B cell (primary cell): ENCODE data around the gene KIF9. TPM values are rescaled to one million over a fixed set of nuclear protein-coding genes. Genes with fewer than 3 reads are reported as not detected.
A peak's percentile ranks its signal among the peaks of the same experiment; 100 is the strongest.

Source experiments
- ATAC-seq: fragments of 200-7000 bp; cut with Tn5 transposase; one replicate; pipeline ENCODE4 v1.10.0; 2021; ENCODE audit warnings: low read depth, mild to moderate bottlenecking, moderate number of reproducible peaks, moderate library complexity
- CTCF ChIA-PET: fragments of 350-600 bp; sonication (Branson Sonifier 250); formaldehyde crosslinking; loops from one replicate; lab custom pipeline; 2021; ENCODE audit warnings: antibody characterized with exemption, inconsistent platforms; lab: Charles Lee
- POLR2A ChIA-PET: fragments of 350-600 bp; sonication (Branson Sonifier 250); formaldehyde crosslinking; loops from one replicate; lab custom pipeline; 2021; ENCODE audit warnings: antibody characterized with exemption; lab: Charles Lee
- DNase-seq: peaks from one replicate; pipeline ENCODE4 v3.0.0; 2013
- H2AFZ ChIP-seq: 2 replicates; pipeline ENCODE4 v1.6.1; 2012; ENCODE audit warnings: mild to moderate bottlenecking, low read depth, low read length; ENCODE audit not compliant: insufficient read depth, poor library complexity, severe bottlenecking
- H3K27ac ChIP-seq, 2 donors: 1 replicate in 1 of 2; 2 replicates in 1 of 2; pipeline ENCODE4 v1.5.1; 2012 to 2013; ENCODE audit warnings: low read length in 2 of 2, mild to moderate bottlenecking in 2 of 2, moderate library complexity in 1 of 2
- H3K27me3 ChIP-seq, 4 experiments: fragments of 200-600 bp in 1 of 4; sonication (generic) in 1 of 4; replicated peaks in 1 of 4; 1 replicate in 2 of 4; 2 replicates in 2 of 4; pipeline versions ENCODE4 v1.6.1 to v1.7.0; 2013 to 2016; ENCODE audit warnings: low read length in 3 of 4, mild to moderate bottlenecking in 2 of 4, mixed read lengths in 1 of 4, moderate library complexity in 1 of 4; ENCODE audit not compliant: insufficient read depth in 4 of 4, control insufficient read depth in 3 of 4; ENCODE audit errors: control extremely low read depth in 1 of 4
- H3K36me3 ChIP-seq, 2 experiments: replicated peaks in 1 of 2; 1 replicate in 1 of 2; 2 replicates in 1 of 2; pipeline versions ENCODE4 v1.6.1 to v1.7.1; 2013; ENCODE audit warnings: low read length in 1 of 2; ENCODE audit not compliant: insufficient read depth in 2 of 2, control insufficient read depth in 1 of 2; ENCODE audit errors: control extremely low read depth in 1 of 2, extremely low read depth in 1 of 2
- H3K4me1 ChIP-seq, 2 donors: fragments of 200-600 bp in 1 of 2; sonication (generic) in 1 of 2; 1 replicate in 1 of 2; 2 replicates in 1 of 2; pipeline versions ENCODE4 v1.5.1 to v1.6.1; 2013 to 2017; ENCODE audit warnings: low read length in 2 of 2; ENCODE audit not compliant: control insufficient read depth in 2 of 2, insufficient read depth in 2 of 2
- H3K4me2 ChIP-seq: replicated peaks from 2 replicates; pipeline ENCODE3; 2012; ENCODE audit warnings: mild to moderate bottlenecking, low read depth, low read length; ENCODE audit not compliant: poor library complexity, severe bottlenecking
- H3K4me3 ChIP-seq, 5 experiments: fragments of 200-600 bp in 1 of 5; sonication (generic) in 1 of 5; 1 replicate in 3 of 5; 2 replicates in 2 of 5; pipeline versions ENCODE4 v1.5.1 to v1.7.0; 2011 to 2016; ENCODE audit warnings: low read length in 4 of 5, mild to moderate bottlenecking in 4 of 5, low read depth in 2 of 5, control low read depth in 1 of 5, moderate library complexity in 1 of 5; ENCODE audit not compliant: insufficient read depth in 1 of 5; ENCODE audit errors: control extremely low read depth in 1 of 5, extremely low read depth in 1 of 5
- H3K79me2 ChIP-seq: fragments of 200-600 bp; sonication (generic); one replicate; pipeline ENCODE4 v1.6.0; 2016; ENCODE audit warnings: low read length; ENCODE audit not compliant: control insufficient read depth, insufficient read depth
- H3K9ac ChIP-seq: fragments of 200-600 bp; sonication (generic); 2 replicates; pipeline ENCODE4 v1.6.1; 2017; ENCODE audit warnings: mild to moderate bottlenecking, low read length, moderate library complexity
- H3K9me3 ChIP-seq, 3 donors: one replicate each; pipeline versions ENCODE4 v1.6.1 to v1.7.1; 2013; ENCODE audit warnings: low read length in 2 of 3; ENCODE audit not compliant: control insufficient read depth in 2 of 3, insufficient read depth in 1 of 3; ENCODE audit errors: control extremely low read depth in 1 of 3
- H4K20me1 ChIP-seq: 2 replicates; pipeline ENCODE4 v1.6.0; 2012; ENCODE audit warnings: mild to moderate bottlenecking, low read length; ENCODE audit not compliant: insufficient read depth, control insufficient read depth, poor library complexity, severe bottlenecking
- H3K27ac Mint-ChIP-seq: one replicate; pipeline ENCODE4 v1.8.0; 2021; ENCODE audit warnings: mixed read lengths
- H3K27me3 Mint-ChIP-seq: one replicate; pipeline ENCODE4 v1.8.0; 2021; ENCODE audit warnings: mixed read lengths
- H3K4me1 Mint-ChIP-seq: one replicate; pipeline ENCODE4 v1.8.0; 2021; ENCODE audit warnings: mixed read lengths
- H3K4me3 Mint-ChIP-seq: one replicate; pipeline ENCODE4 v1.8.0; 2021; ENCODE audit warnings: mixed read lengths
- H3K9me3 Mint-ChIP-seq: one replicate; pipeline ENCODE4 v1.8.0; 2022; ENCODE audit warnings: mixed read lengths; ENCODE audit not compliant: insufficient read depth
- CTCF ChIP-seq: fragments of 200-600 bp; IDR thresholded peaks from one replicate; pipeline ENCODE4 v1.8.0; 2022; ENCODE audit warnings: antibody characterized with exemption, mild to moderate bottlenecking
- EZH2 ChIP-seq: IDR thresholded peaks from 2 replicates; pipeline ENCODE4 v1.6.1; 2012; ENCODE audit warnings: borderline replicate concordance, low read depth, mild to moderate bottlenecking, moderate library complexity, low read length; ENCODE audit not compliant: insufficient read depth, poor library complexity, severe bottlenecking
- WGBS: methylation state at CpG from one replicate; pipeline ENCODE4 v1.1.5; 2013; ENCODE audit warnings: missing lambda C conversion rate; ENCODE audit not compliant: insufficient coverage; 5-methylcytosine and 5-hydroxymethylcytosine counted together
- intact Hi-C: fragments of 100-400 bp; cut with micrococcal nuclease; formaldehyde crosslinking; loops from one replicate; pipeline ENCODE4 v1.10.0; 2022
- polyA plus RNA-seq: library from polyadenylated mRNA; depleted of rRNA; stranded (reverse); fragments of >200 nt; gene quantifications from 2 replicates; pipeline ENCODE4 v1.2.3, GENCODE V29; 2012
- total RNA-seq, 2 donors: library from RNA; stranded (reverse); fragments of 120-200 nt in 1 of 2; gene quantifications; 1 replicate in 1 of 2; 2 replicates in 1 of 2; pipeline versions ENCODE4 v1.2.3 to v1.2.4, GENCODE V29; 2013 to 2022

KIF9 gene
- total and polyA plus RNA-seq, 2 donors (not counting 1 experiment from before 2014, with no cell fraction given): 3.0 to 3.8 TPM

GRCh38 chr3:47323431-47324277 is 41.1 kb upstream of the KIF9 start:
- Histone ChIP-seq H3K9me3 (no peaks in the 10 kb centered on the region), H4K20me1 (peaks cover 6% of the 10 kb centered on the region), H3K36me3 (peaks cover 0 to 56% of the 10 kb centered on the region in 2 experiments), H3K27ac (peak overlapping the region in 1 of 2 donors; percentile 31), H3K4me2 (no peak overlapping the region), H3K27me3 (no peaks in the 10 kb centered on the region), H3K9ac (no peak overlapping the region), H3K4me1 (no peaks in the 10 kb centered on the region), H2AFZ (no peak overlapping the region), H3K4me3 (no peak overlapping the region), H3K79me2 (peaks cover 26% of the 10 kb centered on the region)
- TF ChIP-seq CTCF: no peak
- TF ChIP-seq EZH2: no peak
- ChIA-PET CTCF (interaction anchor here (0.7 to 2.5 kb wide), 31 partner anchors 10 to 618 kb away, joined by 3 to 27 read pairs (median 5); partner anchors contain the start of genes MYL3 and SETD2), POLR2A (no interaction called here)
- WGBS: 86% methylated on average over 5 of the region's 8 CpGs
- Mint-ChIP-seq H3K27me3 (no peaks in the 10 kb centered on the region), H3K4me1 (peaks cover 5% of the 10 kb centered on the region), H3K27ac (peak overlapping the region; percentile 10), H3K4me3 (no peak overlapping the region), H3K9me3 (no peaks in the 10 kb centered on the region)
- DNase-seq (no peak), ATAC-seq (no peak)
- intact Hi-C loops: loop anchor here (2.0 to 10.0 kb wide), 5 partner anchors 41 to 399 kb away; partner anchors contain the start of genes KIF9, KLHL18 and SETD2

- peaks cover 6% of the 10 kb centered on the region for H3K4me1 Mint-ChIP-seq
- H3K27me3 Mint-ChIP-seq: no peaks in the 10 kb centered on the region
- H3K9ac ChIP-seq: no peak overlapping the region
- ChIA-PET POLR2A (no interaction called here), CTCF (interaction anchor here (1.3 to 2.0 kb wide), 2 partner anchors 155 to 158 kb away, joined by 3 to 8 read pairs; no protein-coding TSS in a partner anchor)
- WGBS: no CpG with 5 or more reads among the region's 2 CpGs
- no peaks in the 10 kb centered on the region for H3K9me3 ChIP-seq
- no peaks in the 10 kb centered on the region for H3K27me3 ChIP-seq
- H2AFZ ChIP-seq: no peak overlapping the region
- no peaks in the 10 kb centered on the region for H3K4me1 ChIP-seq
- TF ChIP-seq EZH2 (no peak), CTCF (no peak)
- H3K9me3 Mint-ChIP-seq: no peaks in the 10 kb centered on the region
- no peak overlapping the region for H3K27ac Mint-ChIP-seq
- no peak overlapping the region for H3K4me3 Mint-ChIP-seq
- H3K27ac ChIP-seq: no peak overlapping the region
- H4K20me1 ChIP-seq: peaks cover 13% of the 10 kb centered on the region
- ATAC-seq (no peak), DNase-seq (no peak)
- H3K36me3 ChIP-seq: peaks cover 1 to 37% of the 10 kb centered on the region in 2 experiments
- H3K4me2 ChIP-seq: no peak overlapping the region
- H3K79me2 ChIP-seq: peaks cover 27% of the 10 kb centered on the region
- no peak overlapping the region for H3K4me3 ChIP-seq
- intact Hi-C loops: loop anchor here (5.0 to 10.0 kb wide), 3 partner anchors 213 to 395 kb away; no protein-coding TSS in a partner anchor
Measured at GRCh38 chr3:47319956-47320355, 37.4 kb upstream of the KIF9 start.
